ENCODE measurements around the gene TXNDC9. TPM values are rescaled to one million over a fixed set of nuclear protein-coding genes. Genes with fewer than 3 reads are reported as not detected.
"Not testable (repeated sequence)": the region's sequence is repeated elsewhere in the genome, so short reads cannot be mapped to it uniquely, and the experiment has no call there.

Gene TXNDC9
- total and polyA plus RNA-seq, 2 donors, result 36.8 to 59.8 TPM

- 97% methylated on average over 7 of the region's 7 CpGs for WGBS
- no peaks in the 10 kb centered on the region for H3K9me3 ChIP-seq (ENCODE audit: control insufficient read depth in 2 of 2, insufficient read depth in 1 of 2, low read length in 1 of 2)
- no peak overlapping the region for H3K4me3 ChIP-seq (ENCODE audit: low read length in 2 of 2)
- H3K27ac ChIP-seq (ENCODE audit: low read depth in 1 of 2, low read length in 1 of 2), result no peak overlapping the region
- no peak for DNase-seq (ENCODE audit: low read depth in 6 of 9, low spot score in 9 of 9)
- no peaks in the 10 kb centered on the region for H3K4me1 ChIP-seq (ENCODE audit: control insufficient read depth in 2 of 2, insufficient read depth in 2 of 2, low read length in 2 of 2)
- no peaks in the 10 kb centered on the region for H3K27me3 ChIP-seq (ENCODE audit: control insufficient read depth in 2 of 2, insufficient read depth in 1 of 2, low read length in 1 of 2)
- peaks cover 0 to 3% of the 10 kb centered on the region in 2 donors for H3K36me3 ChIP-seq (ENCODE audit: control insufficient read depth in 2 of 2, insufficient read depth in 2 of 2, low read length in 1 of 2)
These were observed 36.6 kb downstream of the TXNDC9 start for GRCh38 chr2:99299580-99299979.

DNA sequence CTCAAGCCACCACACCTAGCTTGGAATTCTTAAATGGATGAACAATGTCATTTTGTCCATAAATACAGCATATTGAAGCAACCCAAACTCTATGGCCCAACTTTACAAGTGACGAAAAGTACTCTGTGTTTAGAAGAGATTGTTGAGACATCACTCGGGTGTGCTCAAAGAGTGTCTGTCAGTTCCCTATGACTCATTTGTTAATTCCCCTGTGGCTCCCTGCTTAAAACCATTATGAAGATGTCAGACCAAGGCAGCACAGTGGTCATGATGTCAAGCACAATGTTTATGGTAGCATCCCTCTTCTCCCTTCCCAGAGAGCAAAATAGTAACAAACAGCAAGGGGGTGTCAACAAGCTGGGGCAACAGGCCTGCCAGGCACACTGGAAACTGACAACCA is 38.1 kb downstream of the TXNDC9 start:
- H3K4me3 ChIP-seq (ENCODE audit: low read length in 2 of 2), result no peak overlapping the region
- H3K4me1 ChIP-seq (ENCODE audit: control insufficient read depth in 2 of 2, insufficient read depth in 2 of 2, low read length in 2 of 2), result no peaks in the 10 kb centered on the region
- no peak for DNase-seq (ENCODE audit: low read depth in 6 of 9, low spot score in 9 of 9)
- H3K27me3 ChIP-seq (ENCODE audit: control insufficient read depth in 2 of 2, insufficient read depth in 1 of 2, low read length in 1 of 2), result no peaks in the 10 kb centered on the region
- peaks cover 0 to 3% of the 10 kb centered on the region in 2 donors for H3K36me3 ChIP-seq (ENCODE audit: control insufficient read depth in 2 of 2, insufficient read depth in 2 of 2, low read length in 1 of 2)
- H3K9me3 ChIP-seq (ENCODE audit: control insufficient read depth in 2 of 2, insufficient read depth in 1 of 2, low read length in 1 of 2), result no peaks in the 10 kb centered on the region
- H3K27ac ChIP-seq (ENCODE audit: low read depth in 1 of 2, low read length in 1 of 2), result no peak overlapping the region
- 98% methylated on average over 2 of the region's 2 CpGs for WGBS

GRCh38 chr2:99285526-99285925 is 50.6 kb downstream of the TXNDC9 start:
- Histone ChIP-seq H3K9me3 (ENCODE audit: control insufficient read depth in 2 of 2, insufficient read depth in 1 of 2, low read length in 1 of 2) (no peaks in the 10 kb centered on the region), H3K27ac (ENCODE audit: low read depth in 1 of 2, low read length in 1 of 2) (no peak overlapping the region), H3K27me3 (ENCODE audit: control insufficient read depth in 2 of 2, insufficient read depth in 1 of 2, low read length in 1 of 2) (no peaks in the 10 kb centered on the region), H3K36me3 (ENCODE audit: control insufficient read depth in 2 of 2, insufficient read depth in 2 of 2, low read length in 1 of 2) (peaks cover 2 to 11% of the 10 kb centered on the region in 2 donors), H3K4me3 (ENCODE audit: low read length in 2 of 2) (no peak overlapping the region), H3K4me1 (ENCODE audit: control insufficient read depth in 2 of 2, insufficient read depth in 2 of 2, low read length in 2 of 2) (no peaks in the 10 kb centered on the region)
- WGBS, result 97% methylated on average over 7 of the region's 7 CpGs
- DNase-seq (ENCODE audit: low read depth in 6 of 9, low spot score in 9 of 9), result peak in 1 of 9 donors; percentile 8

DNA sequence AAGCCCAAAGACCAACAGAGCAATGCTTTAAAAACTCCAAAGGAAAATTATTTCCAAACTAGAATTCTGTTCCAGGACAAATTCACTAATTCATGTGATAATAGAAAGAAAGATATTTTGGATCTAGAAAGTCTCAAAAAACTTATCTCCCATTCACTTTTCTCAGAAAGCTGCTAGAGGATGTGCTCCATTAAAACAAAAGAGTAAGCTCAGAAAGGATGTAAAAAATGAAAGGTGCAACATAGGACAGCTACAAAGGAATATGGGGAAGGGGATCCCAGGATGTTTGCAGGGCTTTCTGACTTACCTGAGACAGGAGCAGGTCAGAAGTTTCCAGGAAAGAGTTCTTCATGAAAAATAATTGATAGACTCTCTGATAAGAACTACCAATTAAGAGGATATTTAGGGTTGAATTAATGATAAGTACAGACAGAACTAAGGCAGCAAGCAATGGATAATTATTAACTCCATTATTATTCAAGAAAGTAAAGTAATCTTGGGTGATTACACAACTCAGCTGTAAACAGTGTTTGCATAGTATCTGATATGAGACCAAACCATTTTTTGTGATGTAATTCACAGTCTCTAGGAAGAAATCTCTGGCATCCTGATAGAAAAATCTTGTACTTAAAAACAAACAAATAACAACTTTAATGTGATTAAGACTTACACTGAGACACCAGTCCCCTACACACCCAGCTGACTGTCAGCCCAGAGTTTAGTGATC is 56.0 kb downstream of the TXNDC9 start:
- H3K27me3 ChIP-seq (ENCODE audit: control insufficient read depth in 2 of 2, insufficient read depth in 1 of 2, low read length in 1 of 2), result no peaks in the 10 kb centered on the region
- H3K36me3 ChIP-seq (ENCODE audit: control insufficient read depth in 2 of 2, insufficient read depth in 2 of 2, low read length in 1 of 2), result peaks cover 2 to 11% of the 10 kb centered on the region in 2 donors
- no peaks in the 10 kb centered on the region for H3K9me3 ChIP-seq (ENCODE audit: control insufficient read depth in 2 of 2, insufficient read depth in 1 of 2, low read length in 1 of 2)
- no peak overlapping the region for H3K27ac ChIP-seq (ENCODE audit: low read depth in 1 of 2, low read length in 1 of 2)
- no peak for DNase-seq (ENCODE audit: low read depth in 6 of 9, low spot score in 9 of 9)
- no peaks in the 10 kb centered on the region for H3K4me1 ChIP-seq (ENCODE audit: control insufficient read depth in 2 of 2, insufficient read depth in 2 of 2, low read length in 2 of 2)
- H3K4me3 ChIP-seq (ENCODE audit: low read length in 2 of 2), result no peak overlapping the region

GRCh38 chr2:99278793-99279291 is 57.3 kb downstream of the TXNDC9 start:
- Histone ChIP-seq H3K9me3 (ENCODE audit: control insufficient read depth in 2 of 2, insufficient read depth in 1 of 2, low read length in 1 of 2) (no peaks in the 10 kb centered on the region), H3K27ac (ENCODE audit: low read depth in 1 of 2, low read length in 1 of 2) (no peak overlapping the region), H3K36me3 (ENCODE audit: control insufficient read depth in 2 of 2, insufficient read depth in 2 of 2, low read length in 1 of 2) (peaks cover 0 to 3% of the 10 kb centered on the region in 2 donors), H3K4me3 (ENCODE audit: low read length in 2 of 2) (no peak overlapping the region), H3K27me3 (ENCODE audit: control insufficient read depth in 2 of 2, insufficient read depth in 1 of 2, low read length in 1 of 2) (no peaks in the 10 kb centered on the region), H3K4me1 (ENCODE audit: control insufficient read depth in 2 of 2, insufficient read depth in 2 of 2, low read length in 2 of 2) (no peaks in the 10 kb centered on the region)
- WGBS, result 97% methylated on average over 2 of the region's 2 CpGs
- DNase-seq (ENCODE audit: low read depth in 6 of 9, low spot score in 9 of 9), result no peak

- not testable (repeated sequence) for H3K27me3 ChIP-seq (ENCODE audit: control insufficient read depth in 2 of 2, insufficient read depth in 1 of 2, low read length in 1 of 2); H3K4me3 ChIP-seq (ENCODE audit: low read length in 2 of 2); H3K9me3 ChIP-seq (ENCODE audit: control insufficient read depth in 2 of 2, insufficient read depth in 1 of 2, low read length in 1 of 2); H3K36me3 ChIP-seq (ENCODE audit: control insufficient read depth in 2 of 2, insufficient read depth in 2 of 2, low read length in 1 of 2); H3K27ac ChIP-seq (ENCODE audit: low read depth in 1 of 2, low read length in 1 of 2); H3K4me1 ChIP-seq (ENCODE audit: control insufficient read depth in 2 of 2, insufficient read depth in 2 of 2, low read length in 2 of 2); DNase-seq (ENCODE audit: low read depth in 6 of 9, low spot score in 9 of 9)
- 97% methylated on average over 5 of the region's 5 CpGs for WGBS
These were observed 57.9 kb downstream of the TXNDC9 start for GRCh38 chr2:99278195-99278765.

DNA sequence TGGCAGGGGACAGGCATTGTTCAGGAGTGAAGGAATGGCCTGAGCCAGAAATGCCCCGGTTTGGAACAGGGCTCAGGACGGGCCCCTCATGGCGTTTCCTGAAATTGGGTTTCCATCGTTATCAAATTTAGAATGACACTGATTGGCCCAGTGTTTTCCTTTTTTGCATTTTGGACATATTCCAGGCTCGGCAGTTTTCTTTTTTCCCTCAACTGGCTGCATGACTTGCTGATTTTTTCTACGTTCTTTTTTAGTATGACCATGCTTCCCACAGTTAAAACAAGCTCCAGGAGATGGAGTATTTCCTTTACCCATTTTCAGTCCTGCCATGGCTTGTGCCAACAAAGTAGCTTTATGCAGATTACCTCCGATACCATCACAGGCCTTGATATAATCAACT is 60.3 kb downstream of the TXNDC9 start:
- DNase-seq (ENCODE audit: low read depth in 6 of 9, low spot score in 9 of 9), result no peak
- no peaks in the 10 kb centered on the region for H3K36me3 ChIP-seq (ENCODE audit: control insufficient read depth in 2 of 2, insufficient read depth in 2 of 2, low read length in 1 of 2)
- no peak overlapping the region for H3K27ac ChIP-seq (ENCODE audit: low read depth in 1 of 2, low read length in 1 of 2)
- peaks cover 0 to 2% of the 10 kb centered on the region in 2 donors for H3K9me3 ChIP-seq (ENCODE audit: control insufficient read depth in 2 of 2, insufficient read depth in 1 of 2, low read length in 1 of 2)
- no peak overlapping the region for H3K4me3 ChIP-seq (ENCODE audit: low read length in 2 of 2)
- no peaks in the 10 kb centered on the region for H3K4me1 ChIP-seq (ENCODE audit: control insufficient read depth in 2 of 2, insufficient read depth in 2 of 2, low read length in 2 of 2)
- H3K27me3 ChIP-seq (ENCODE audit: control insufficient read depth in 2 of 2, insufficient read depth in 1 of 2, low read length in 1 of 2), result no peaks in the 10 kb centered on the region
- 73% methylated on average over 7 of the region's 7 CpGs for WGBS

Other genes with a start within 250 kb of the TXNDC9 start
- gene C2orf15, start 194.6 kb downstream of the TXNDC9 start, total RNA-seq, result 1.8 TPM
- gene C2orf15, start 194.6 kb downstream of the TXNDC9 start, polyA plus RNA-seq, result 2.3 TPM
- 8.9 TPM for gene TSGA10, start 181.4 kb downstream of the TXNDC9 start, total RNA-seq
- gene TSGA10, start 181.4 kb downstream of the TXNDC9 start, polyA plus RNA-seq, result 6.8 TPM
- gene LIPT1, start 181.4 kb downstream of the TXNDC9 start, total RNA-seq, result 8.2 TPM
- 20.4 TPM for gene LIPT1, start 181.4 kb downstream of the TXNDC9 start, polyA plus RNA-seq
- gene MITD1, start 155.3 kb downstream of the TXNDC9 start, total RNA-seq, result 57.3 TPM
- gene MITD1, start 155.3 kb downstream of the TXNDC9 start, polyA plus RNA-seq, result 96.8 TPM
- gene MRPL30, start 155.1 kb downstream of the TXNDC9 start, total RNA-seq, result 39.9 TPM
- gene MRPL30, start 155.1 kb downstream of the TXNDC9 start, polyA plus RNA-seq, result 27.9 TPM
- not detected for gene LYG2, start 80.7 kb downstream of the TXNDC9 start, total RNA-seq
- 0.09 TPM for gene LYG2, start 80.7 kb downstream of the TXNDC9 start, polyA plus RNA-seq
- gene LYG1, start 35.1 kb downstream of the TXNDC9 start, total RNA-seq, result 1.8 TPM
- 21.5 TPM for gene LYG1, start 35.1 kb downstream of the TXNDC9 start, polyA plus RNA-seq
- gene EIF5B, start 1.1 kb upstream of the TXNDC9 start, total RNA-seq, result 13.2 TPM
- gene EIF5B, start 1.1 kb upstream of the TXNDC9 start, polyA plus RNA-seq, result 26.3 TPM
- 23.9 TPM for gene REV1, start 153.7 kb upstream of the TXNDC9 start, total RNA-seq
- 27.1 TPM for gene REV1, start 153.7 kb upstream of the TXNDC9 start, polyA plus RNA-seq

Measured in thymus (tissue), 11 donors.